ENCODE measurements around the gene KDELR3. TPM values are rescaled to one million over a fixed set of nuclear protein-coding genes. Genes with fewer than 3 reads are reported as not detected.
A peak's percentile ranks its signal among the peaks of the same experiment; 100 is the strongest.

KDELR3 gene
- total RNA-seq, 1 experiment from 2014 or later: 7.3 TPM

- Histone ChIP-seq H3K27me3 (ENCODE audit: insufficient read depth, low read length) (peaks cover 4% of the 10 kb centered on the region; the same call in 1 of the 2 replicates), H2AFZ (ENCODE audit: low read length) (no peak overlapping the region), H4K8ac (replicated peaks; ENCODE audit: insufficient read length, low read depth, low read length) (no peak overlapping the region), H2BK12ac (ENCODE audit: insufficient read length, low read depth, low read length) (no peak overlapping the region), H3K79me2 (ENCODE audit: insufficient read depth, low read length) (no peaks in the 10 kb centered on the region), H3T11ph (ENCODE audit: low read length) (no peak overlapping the region), H3K9ac (ENCODE audit: extremely low read depth, insufficient read length, low read length) (no peak overlapping the region), H3K14ac (ENCODE audit: insufficient read depth, low read length) (no peak overlapping the region), H4K91ac (ENCODE audit: insufficient read length, low read depth, low read length) (no peak overlapping the region), H3K56ac (ENCODE audit: insufficient read length, low read depth, low read length) (no peak overlapping the region), H3K23me2 (ENCODE audit: insufficient read length, low read depth, low read length, poor library complexity, severe bottlenecking) (no peaks in the 10 kb centered on the region), H4K5ac (ENCODE audit: insufficient read length, low read depth, low read length) (no peak overlapping the region), H3K18ac (ENCODE audit: insufficient read length, low read depth, low read length) (no peak overlapping the region), H2BK120ac (ENCODE audit: low read depth, low read length, poor library complexity, severe bottlenecking) (no peak overlapping the region), H3K4ac (ENCODE audit: low read depth, low read length) (no peak overlapping the region), H3K4me1 (ENCODE audit: insufficient read depth, low read length) (no peaks in the 10 kb centered on the region; the same call in 1 of the 2 replicates), H2BK15ac (ENCODE audit: low read depth, low read length) (no peak overlapping the region; the same call in 1 of the 2 replicates), H2BK5ac (ENCODE audit: insufficient read length, low read length) (no peak overlapping the region), H3K27ac (ENCODE audit: insufficient read length, low read depth, low read length) (no peak overlapping the region), H3K23ac (ENCODE audit: insufficient read length, low read depth, low read length) (no peak overlapping the region), H3K79me1 (ENCODE audit: insufficient read depth, low read depth, low read length, poor library complexity, severe bottlenecking) (no peaks in the 10 kb centered on the region), H3K9me3 (ENCODE audit: control insufficient read depth, low read depth, low read length) (no peaks in the 10 kb centered on the region), H2BK20ac (ENCODE audit: low read depth, low read length, poor library complexity, severe bottlenecking) (no peak overlapping the region), H3K4me2 (ENCODE audit: insufficient read depth, insufficient read length, low read length) (peak overlapping the region; percentile 41), H4K20me1 (ENCODE audit: control insufficient read depth, insufficient read depth, insufficient read length) (no peaks in the 10 kb centered on the region), H2AK5ac (ENCODE audit: insufficient read length, low read length) (no peak overlapping the region)
- Mint-ChIP-seq H3K9me3 (no peaks in the 10 kb centered on the region; a peak in 1 of 5 replicates), H3K4me1 (peaks cover 33 to 37% of the 10 kb centered on the region in 2 experiments), H3K27ac (no peak overlapping the region; a peak in 1 of 7 replicates), H3K36me3 (ENCODE audit: insufficient read depth in 1 of 3, low read depth in 3 of 3) (no peaks in the 10 kb centered on the region; a peak in 1 of 7 replicates), H3K27me3 (ENCODE audit: low read depth) (peaks cover 93% of the 10 kb centered on the region), H3K4me3 (peak overlapping the region; percentile 36 to 46)
- no CpG with 5 or more reads among the region's 51 CpGs for WGBS (ENCODE audit: extremely low coverage, insufficient read length, low lambda C conversion rate)
- peak; percentile 96 for DNase-seq
- no peak for TF ChIP-seq CTCF (conservative IDR thresholded peaks at IDR 0.05)
Observed at GRCh38 chr22:38461414-38462081, 6.3 kb upstream of the KDELR3 start.

Data from H9 (cell line).